Fibroblast of mammary gland (primary cell): ENCODE results near the gene SH3RF3.

ENCODE experiments used
- DNase-seq: peaks from one replicate; pipeline ENCODE4 v3.0.0-alpha.2; 2010; ENCODE audit warnings: low read depth
- H3K4me3 ChIP-seq: 2 replicates; pipeline ENCODE4 v1.5.1; 2011; ENCODE audit warnings: low read depth, mild to moderate bottlenecking, low read length, moderate library complexity; ENCODE audit not compliant: control insufficient read depth
- CTCF ChIP-seq: conservative IDR thresholded peaks from 2 replicates; pipeline ENCODE4 v1.5.1; 2011; ENCODE audit warnings: low read depth, low read length, inconsistent platforms; ENCODE audit not compliant: control insufficient read depth, insufficient read depth

Gene SH3RF3

GRCh38 chr2:109214651-109215371 lies 85.8 kb downstream of the SH3RF3 start:
- no peak for TF ChIP-seq CTCF
- DNase-seq = no peak
- no peak overlapping the region for H3K4me3 ChIP-seq

DNA sequence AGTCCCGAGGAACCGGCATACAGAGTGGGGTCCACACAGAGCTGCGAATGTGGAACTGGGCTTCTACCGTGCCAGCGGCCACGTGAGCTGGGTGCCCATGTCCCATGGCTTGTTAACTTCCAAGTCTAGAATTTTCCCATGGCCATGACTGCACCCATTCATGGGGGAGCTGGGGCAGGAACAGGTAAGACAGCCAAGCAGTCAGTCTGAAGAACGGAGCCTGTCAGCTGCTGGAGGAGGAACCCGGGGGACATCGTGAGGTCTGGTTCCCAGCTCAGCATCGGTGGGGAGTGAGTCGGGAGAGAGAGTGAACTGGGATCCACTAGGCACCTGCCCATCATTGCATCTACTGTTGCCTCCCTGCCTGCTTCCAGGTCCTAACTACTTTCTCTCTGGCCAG lies 86.9 kb downstream of the SH3RF3 start:
- no peak overlapping the region for H3K4me3 ChIP-seq
- no peak for DNase-seq
- no peak for TF ChIP-seq CTCF

DNA sequence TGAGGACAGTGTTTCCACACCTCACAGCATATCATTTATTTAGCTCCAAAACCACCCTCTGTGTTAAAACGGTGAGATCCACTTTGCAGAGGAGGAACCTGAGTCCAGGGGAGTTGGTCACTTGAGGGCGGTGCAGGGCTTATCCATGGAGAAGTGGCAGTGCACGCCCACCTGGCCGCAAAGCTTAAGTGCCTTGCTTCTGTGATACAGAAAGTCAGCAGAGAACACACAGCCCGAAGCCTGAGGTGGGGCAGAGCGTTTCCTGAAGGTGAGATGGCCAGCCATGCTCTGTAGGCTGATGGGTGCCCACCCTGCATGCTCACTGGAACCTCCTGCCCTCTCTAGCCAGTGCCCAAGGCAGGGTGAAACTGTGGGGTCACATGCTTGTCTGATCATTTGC lies 87.3 kb downstream of the SH3RF3 start:
- no peak for DNase-seq
- TF ChIP-seq CTCF = no peak
- H3K4me3 ChIP-seq = no peak overlapping the region

- TF ChIP-seq CTCF = no peak
- H3K4me3 ChIP-seq = no peak overlapping the region
- DNase-seq = peak; percentile 97
These were observed 88.5 kb downstream of the SH3RF3 start for GRCh38 chr2:109217362-109218086.

DNA sequence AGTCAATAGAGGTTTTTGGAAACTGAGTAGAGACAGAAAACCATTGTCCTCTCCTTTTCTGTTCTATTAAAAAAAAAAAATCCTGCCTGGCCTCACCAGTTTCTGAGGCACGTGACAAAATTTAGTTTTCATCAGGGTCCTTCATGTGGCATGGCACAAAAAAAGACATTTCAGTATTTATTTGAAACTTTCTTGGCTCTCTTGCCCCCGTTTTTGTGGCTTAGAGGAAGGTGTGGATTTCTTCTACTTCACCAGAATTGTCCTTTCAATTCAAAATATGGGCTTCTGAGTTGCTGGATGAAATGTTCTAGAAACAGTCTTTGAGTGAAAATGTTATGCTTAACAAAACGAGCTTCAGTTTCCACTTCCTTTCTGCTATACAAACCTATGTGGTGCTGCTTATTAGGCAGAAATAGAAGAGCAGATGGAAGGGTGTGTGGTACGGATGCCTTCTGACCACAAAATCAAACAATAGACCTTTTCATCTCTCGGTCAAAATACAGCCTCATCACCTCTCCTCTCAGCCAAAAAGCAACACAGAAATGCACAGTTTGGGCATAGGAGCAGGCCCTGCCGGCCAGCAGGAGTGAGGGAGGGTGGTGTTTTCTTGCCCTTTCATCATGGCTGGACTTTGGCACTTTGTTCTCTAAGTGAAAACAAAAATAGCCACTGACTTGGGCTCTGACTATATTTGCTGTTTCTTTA lies 89.2 kb downstream of the SH3RF3 start:
- DNase-seq = no peak
- no peak overlapping the region for H3K4me3 ChIP-seq
- no peak for TF ChIP-seq CTCF

DNA sequence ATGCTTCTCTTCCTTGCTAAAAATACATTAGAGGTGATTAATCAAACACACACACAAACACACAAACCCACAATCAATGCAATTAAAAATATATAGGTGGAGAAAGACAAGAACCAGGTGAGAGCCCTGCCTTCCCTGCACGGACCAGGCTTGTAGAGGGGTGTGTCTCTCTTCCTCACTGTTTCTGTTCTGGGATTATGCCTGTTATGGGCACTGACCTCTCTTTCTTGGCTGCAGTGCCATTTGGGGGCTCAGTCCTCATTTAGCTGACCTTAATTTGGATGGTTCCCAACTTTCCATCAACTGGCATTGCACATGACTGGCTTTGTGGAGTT lies 89.8 kb downstream of the SH3RF3 start:
- TF ChIP-seq CTCF = no peak
- DNase-seq = no peak
- H3K4me3 ChIP-seq = no peak overlapping the region
